HG03354 (cell line): ENCODE results near the gene IQGAP2.

Experiments
- ATAC-seq: cut with Tn5 transposase; IDR thresholded peaks from one replicate; pipeline ENCODE4 v1.9.1; 2021; ENCODE audit warnings: mild to moderate bottlenecking; ENCODE audit not compliant: unreplicated experiment, poor library complexity, severe bottlenecking

IQGAP2 gene

GRCh38 chr5:76617229-76617628 lies 214.1 kb downstream of the IQGAP2 start:
- no peak for ATAC-seq

- no peak for ATAC-seq
These were observed 214.6 kb downstream of the IQGAP2 start for GRCh38 chr5:76617675-76618074.

GRCh38 chr5:76620166-76620565 lies 217.1 kb downstream of the IQGAP2 start:
- no peak for ATAC-seq

DNA sequence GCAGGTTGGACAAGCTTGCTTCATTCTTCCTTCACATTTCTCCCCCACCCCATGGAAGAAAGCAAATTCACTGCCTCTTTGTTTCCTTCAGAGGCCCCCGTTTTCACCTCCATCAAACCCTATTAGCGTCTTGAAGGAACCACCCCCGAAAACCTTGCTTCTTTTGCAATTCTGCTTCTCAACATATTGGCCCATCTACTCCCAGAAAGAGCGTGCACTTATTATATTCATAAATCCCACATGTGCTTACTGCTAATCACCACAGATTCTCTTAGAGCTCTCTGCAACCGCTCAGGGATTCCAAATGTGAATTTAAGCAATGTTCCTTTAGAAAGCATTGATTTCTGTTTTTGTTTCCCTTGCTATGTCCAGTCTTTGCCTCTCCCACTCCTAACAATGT lies 219.0 kb downstream of the IQGAP2 start:
- no peak for ATAC-seq

DNA sequence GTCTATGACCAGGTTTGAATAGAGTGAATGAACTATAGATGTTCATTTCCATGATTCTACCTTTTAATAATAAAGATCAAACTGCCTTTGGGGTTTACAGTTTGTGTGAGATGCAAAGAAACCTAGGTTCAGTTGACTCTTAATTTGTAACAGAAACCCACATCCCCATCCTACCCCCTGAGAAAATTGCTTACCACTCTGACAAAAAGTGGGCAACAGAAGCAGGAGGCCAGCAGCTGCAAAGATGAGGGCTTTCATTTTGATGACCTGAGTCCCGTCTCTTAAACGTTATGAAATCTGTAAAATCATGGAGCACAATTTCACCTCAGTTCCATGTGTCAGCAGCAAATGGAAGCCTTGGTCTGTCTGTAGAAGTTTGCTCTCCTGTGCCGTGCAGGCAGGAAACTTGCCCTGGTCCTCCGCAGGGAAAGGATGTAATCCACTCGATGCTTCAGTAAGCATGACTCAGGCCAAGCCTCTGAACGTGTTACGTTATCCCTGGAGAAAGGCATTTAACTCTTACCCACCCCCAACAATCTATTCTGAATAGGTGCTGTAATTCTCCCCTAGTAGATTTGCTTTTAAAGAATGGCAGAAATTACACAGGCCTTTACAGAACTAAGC lies 220.0 kb downstream of the IQGAP2 start, which contains the start of gene F2RL2:
Gene F2RL2 (minus strand): TSS at position 431 of the 624 bp plus-strand sequence. CDS start 173 bp downstream, at position 258.
- no peak for ATAC-seq

- no peak for ATAC-seq
These were observed 222.2 kb downstream of the IQGAP2 start for GRCh38 chr5:76625087-76625815.

GRCh38 chr5:76626738-76627137 lies 223.7 kb downstream of the IQGAP2 start:
- no peak for ATAC-seq

- ATAC-seq, result no peak
These were observed 231.6 kb downstream of the IQGAP2 start for GRCh38 chr5:76634661-76635060.

DNA sequence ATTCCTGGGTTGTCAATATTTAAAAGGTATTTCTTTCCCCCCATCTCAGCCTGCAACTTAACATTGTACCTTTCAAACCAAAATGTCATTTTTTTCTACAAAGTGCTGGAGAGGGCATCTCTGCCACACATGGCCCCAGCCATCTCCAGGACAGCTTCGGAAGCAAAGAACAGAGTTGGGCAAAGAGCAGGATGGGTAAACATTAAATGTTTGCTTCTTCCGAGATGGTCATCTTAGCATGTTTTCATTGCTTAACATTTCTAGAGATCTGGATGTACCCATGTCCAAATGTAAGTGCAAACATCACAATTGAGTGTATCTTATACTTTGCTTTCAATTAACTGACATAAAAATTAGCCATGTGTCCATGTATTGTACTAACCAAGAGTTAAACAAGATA lies 234.4 kb downstream of the IQGAP2 start:
- ATAC-seq, result no peak

DNA sequence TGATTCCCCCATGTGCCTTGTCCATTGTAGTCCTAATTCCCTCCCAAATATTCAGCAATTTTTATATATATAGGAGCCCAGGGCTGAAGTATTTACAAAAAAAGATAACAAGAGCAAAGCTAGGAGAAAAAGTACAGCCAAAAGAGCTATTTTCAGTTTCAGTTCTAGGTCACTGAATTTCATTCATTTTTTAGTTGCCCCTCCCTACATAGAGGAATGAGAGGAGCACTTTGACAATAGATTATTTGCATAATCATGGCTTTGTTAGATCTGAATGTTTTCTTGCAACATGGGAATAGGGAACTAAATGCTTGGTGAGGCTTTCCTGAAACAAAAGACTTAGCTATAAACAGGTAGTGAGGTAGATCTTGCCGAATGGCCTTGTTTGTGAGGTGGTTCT lies 235.4 kb downstream of the IQGAP2 start:
- peak; percentile 54 for ATAC-seq

DNA sequence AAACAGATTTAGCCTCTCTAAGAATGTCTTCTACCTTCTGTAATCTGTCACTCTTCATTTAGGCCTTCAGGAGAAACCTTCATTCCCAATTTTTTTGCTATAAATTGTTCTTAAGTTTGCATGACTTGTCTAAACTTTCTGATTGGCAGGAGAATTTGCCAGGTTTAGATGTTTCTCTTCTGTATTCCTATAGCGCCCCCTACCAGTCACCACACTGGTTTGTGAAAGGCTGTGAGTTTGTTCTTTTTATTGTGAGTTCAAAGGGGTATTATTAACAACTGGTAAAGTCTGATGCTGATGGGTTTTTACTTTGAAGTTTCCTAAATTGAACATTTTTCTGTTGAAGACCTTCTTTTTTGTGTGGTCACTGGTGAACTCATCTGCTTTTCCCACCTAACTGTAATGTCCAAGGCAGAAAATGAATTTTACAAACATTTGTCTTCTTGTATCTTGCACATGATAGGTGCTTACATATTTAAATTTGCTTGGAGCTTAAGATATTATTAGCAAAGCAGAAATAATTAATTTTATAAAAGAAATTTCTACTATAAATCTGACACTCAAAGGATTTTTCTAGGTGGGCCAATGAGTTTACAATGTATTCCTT lies 238.5 kb downstream of the IQGAP2 start:
- peak; percentile 65 for ATAC-seq

DNA sequence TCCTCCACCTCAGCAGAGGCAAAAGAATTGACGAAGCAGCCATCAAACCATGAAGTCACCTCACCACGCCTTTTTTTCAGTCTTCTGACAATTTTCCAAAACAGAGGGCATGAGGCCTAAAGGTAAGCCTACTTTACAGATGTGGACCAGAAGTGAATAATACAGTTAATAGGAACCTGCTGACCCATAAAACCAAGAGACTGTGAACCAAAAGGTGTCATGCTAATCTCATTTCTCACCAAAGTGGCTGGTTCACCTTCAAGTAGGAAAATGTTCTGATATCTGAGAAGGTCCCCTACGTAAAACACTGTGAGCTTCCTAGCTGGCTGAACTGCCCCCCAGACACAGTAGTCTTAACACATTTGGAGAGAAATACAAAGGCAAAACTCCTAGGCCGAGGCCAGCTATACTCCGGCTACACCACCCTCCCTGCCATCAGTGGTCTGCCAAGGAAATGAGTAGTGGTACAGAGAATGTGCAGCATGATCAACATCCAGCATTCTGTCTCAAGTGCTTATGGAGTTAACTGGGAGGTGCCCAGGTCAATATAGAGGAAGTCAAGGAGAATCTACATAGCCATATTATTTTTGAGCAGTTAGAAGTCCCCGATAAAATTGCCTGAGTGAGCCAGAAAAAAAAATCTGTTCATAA lies 239.4 kb downstream of the IQGAP2 start:
- no peak for ATAC-seq

GRCh38 chr5:76643371-76643770 lies 240.3 kb downstream of the IQGAP2 start:
- ATAC-seq, result no peak

GRCh38 chr5:76649140-76649539 lies 246.1 kb downstream of the IQGAP2 start:
- no peak for ATAC-seq

GRCh38 chr5:76652809-76653414 lies 249.8 kb downstream of the IQGAP2 start:
- ATAC-seq, result no peak

DNA sequence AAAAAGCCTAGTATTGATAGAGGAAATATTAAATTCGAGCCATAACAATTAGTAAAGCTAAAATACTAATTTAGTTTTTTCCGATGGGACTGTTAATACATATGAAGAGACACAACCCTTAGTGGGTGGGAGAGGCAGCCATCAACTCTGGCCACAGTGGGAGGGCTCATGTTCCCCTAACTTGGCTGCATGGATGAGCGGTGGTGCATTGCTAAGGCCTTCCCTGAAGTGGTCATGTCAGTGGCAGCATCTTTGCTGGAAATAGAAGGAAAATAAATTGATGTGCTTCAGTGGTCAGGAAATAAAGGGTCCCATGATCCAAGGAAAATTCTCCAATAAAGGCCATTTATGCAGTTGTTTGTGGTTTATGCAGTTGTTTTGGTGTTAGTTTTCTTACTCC lies 254.0 kb downstream of the IQGAP2 start:
- no peak for ATAC-seq

GRCh38 chr5:76657683-76658311 lies 254.7 kb downstream of the IQGAP2 start:
- ATAC-seq, result no peak

GRCh38 chr5:76660360-76660759 lies 257.3 kb downstream of the IQGAP2 start:
- ATAC-seq, result no peak

GRCh38 chr5:76662521-76662920 lies 259.4 kb downstream of the IQGAP2 start:
- no peak for ATAC-seq

DNA sequence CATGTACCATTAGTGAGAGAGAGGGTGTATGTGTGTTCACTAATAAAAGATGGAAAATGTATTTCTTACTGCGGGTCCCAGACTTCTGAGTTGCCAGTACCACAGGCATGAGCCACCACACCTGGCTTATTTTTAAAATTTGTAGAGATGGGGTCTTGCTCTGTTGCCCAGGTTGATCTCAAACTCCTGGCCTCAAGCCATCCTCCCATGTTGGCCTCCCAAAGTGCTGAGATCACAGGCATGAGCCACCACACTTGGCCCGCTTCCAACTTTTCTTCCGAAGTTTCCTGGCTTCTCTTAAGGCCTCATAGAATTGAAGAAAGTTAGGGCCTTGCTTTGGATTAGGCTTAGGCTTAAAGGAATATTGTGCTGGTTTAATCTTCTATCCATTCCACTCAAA lies 260.5 kb downstream of the IQGAP2 start:
- no peak for ATAC-seq
